ENCODE measurements around the gene HAGH.
A peak's percentile ranks its signal among the peaks of the same experiment; 100 is the strongest.

HAGH gene

GRCh38 chr16:1831186-1832075 is 4.8 kb upstream of the HAGH start:
- no peak for DNase-seq

- no peak for DNase-seq
Observed at GRCh38 chr16:1830213-1830612, 3.6 kb upstream of the HAGH start.

- no peak for DNase-seq
Observed at GRCh38 chr16:1828645-1829410, 2.2 kb upstream of the HAGH start.

GRCh38 chr16:1825864-1826690 is 548 bp downstream of the HAGH start:
- peak in 1 of 2 experiments; percentile 66 for DNase-seq

- DNase-seq = no peak
Observed at GRCh38 chr16:1825381-1825863, 1.2 kb downstream of the HAGH start.

- DNase-seq = no peak
Observed at GRCh38 chr16:1823821-1824220, 2.8 kb downstream of the HAGH start.

GRCh38 chr16:1822801-1823200 is 3.8 kb downstream of the HAGH start:
- no peak for DNase-seq

GRCh38 chr16:1821861-1822611 is 4.6 kb downstream of the HAGH start:
- no peak for DNase-seq

- DNase-seq = no peak
Observed at GRCh38 chr16:1820946-1821290, 5.7 kb downstream of the HAGH start.

- DNase-seq = no peak
Observed at GRCh38 chr16:1820096-1820945, 6.3 kb downstream of the HAGH start.

- no peak for DNase-seq
Observed at GRCh38 chr16:1819611-1820010, 7.0 kb downstream of the HAGH start.

- DNase-seq = no peak
Observed at GRCh38 chr16:1818873-1819525, 7.6 kb downstream of the HAGH start.

GRCh38 chr16:1818204-1818872 is 8.3 kb downstream of the HAGH start:
- DNase-seq = no peak

GRCh38 chr16:1817716-1818115 is 8.9 kb downstream of the HAGH start:
- DNase-seq = no peak

GRCh38 chr16:1817276-1817589 is 9.4 kb downstream of the HAGH start:
- no peak for DNase-seq

GRCh38 chr16:1816396-1817275 is 10.0 kb downstream of the HAGH start:
- DNase-seq = no peak

- DNase-seq = no peak
Observed at GRCh38 chr16:1815461-1815860, 11.2 kb downstream of the HAGH start.

GRCh38 chr16:1812732-1813163 is 13.9 kb downstream of the HAGH start:
- peak; percentile 56 to 65 for DNase-seq

- no peak for DNase-seq
Observed at GRCh38 chr16:1810536-1810935, 16.1 kb downstream of the HAGH start.

Data from NCI-H187 (cell line).